ENCODE measurements around the gene ATXN10. TPM values are rescaled to one million over a fixed set of nuclear protein-coding genes. Genes with fewer than 3 reads are reported as not detected.

ATXN10 gene
- total and polyA plus RNA-seq, 2 of the 13 experiments (the other 11 are each of a cell fraction or from before 2014, with no cell fraction given) = 60.1 to 194 TPM

GRCh38 chr22:45671783-45672563, at the start of gene ATXN10 (continued):
- no peak for TF ChIP-seq SMAD9 (CRISPR knock-in tag; IDR thresholded peaks at IDR 0.05)
- TF ChIP-seq MYPOP (CRISPR knock-in tag; IDR thresholded peaks at IDR 0.05) = 0 out of 2 replicates have a peak, but pooled peaks have one; percentile 13
- 0 out of 2 replicates have a peak, but pooled peaks have one; percentile 23 for TF ChIP-seq SOX5 (CRISPR knock-in tag; IDR thresholded peaks at IDR 0.05; ENCODE audit: borderline replicate concordance)
- TF ChIP-seq ZNF766 (CRISPR knock-in tag; IDR thresholded peaks at IDR 0.05; ENCODE audit: borderline replicate concordance) = no peak
- TF ChIP-seq SP1 (IDR thresholded peaks at IDR 0.05) = no peak
- TF ChIP-seq SP1 (CRISPR knock-in tag; IDR thresholded peaks at IDR 0.05) = no peak
- no peak for TF ChIP-seq FLYWCH1 (CRISPR knock-in tag; IDR thresholded peaks at IDR 0.05)
- TF ChIP-seq ZMYM4 (CRISPR knock-in tag; IDR thresholded peaks at IDR 0.05) = peak; percentile 54; the same call in 1 of the 2 replicates
- TF ChIP-seq SRSF1 (optimal IDR thresholded peaks at IDR 0.05; ENCODE audit: low read depth, low read length) = no peak
- 0 out of 2 replicates have a peak, but pooled peaks have one; percentile 44 for TF ChIP-seq ZFYVE20 (CRISPR knock-in tag; IDR thresholded peaks at IDR 0.05; ENCODE audit: borderline replicate concordance, low read depth)
- TF ChIP-seq AKAP8 (CRISPR knock-in tag; IDR thresholded peaks at IDR 0.05) = no peak
- peak; percentile 90 for TF ChIP-seq RBFOX2 (IDR thresholded peaks at IDR 0.05; ENCODE audit: low read depth, low read length)
- no peak for TF ChIP-seq KAT2B (IDR thresholded peaks at IDR 0.05; ENCODE audit: borderline replicate concordance, low read depth, low read length)
- TF ChIP-seq XBP1 (CRISPR knock-in tag; IDR thresholded peaks at IDR 0.05) = no peak
- TF ChIP-seq CHD2 (IDR thresholded peaks at IDR 0.05; ENCODE audit: low read depth, low read length) = no peak
- no peak for TF ChIP-seq GPN1 (CRISPR knock-in tag; IDR thresholded peaks at IDR 0.05; ENCODE audit: borderline replicate concordance)
- TF ChIP-seq ZNF282 (IDR thresholded peaks at IDR 0.05; ENCODE audit: partially characterized antibody) = no peak
- no peak for TF ChIP-seq MTA1 (CRISPR knock-in tag; IDR thresholded peaks at IDR 0.05; ENCODE audit: borderline replicate concordance)
- no peak for TF ChIP-seq SNAPC4 (CRISPR knock-in tag; IDR thresholded peaks at IDR 0.05)
- TF ChIP-seq HOXA5 (CRISPR knock-in tag; IDR thresholded peaks at IDR 0.05) = no peak
- TF ChIP-seq KMT2B (CRISPR knock-in tag; IDR thresholded peaks at IDR 0.05) = peak; percentile 49; the same call in 1 of the 2 replicates
- TF ChIP-seq ZNF501 (CRISPR knock-in tag; IDR thresholded peaks at IDR 0.05) = 0 out of 2 replicates have a peak, but pooled peaks have one; percentile 48
- 0 out of 2 replicates have a peak, but pooled peaks have one; percentile 16 for TF ChIP-seq TARDBP (CRISPR knock-in tag; IDR thresholded peaks at IDR 0.05)
- TF ChIP-seq ZNF382 (CRISPR knock-in tag; IDR thresholded peaks at IDR 0.05; ENCODE audit: borderline replicate concordance) = no peak

All from HepG2 (cell line).